B cell (primary cell): ENCODE data around the gene FOXJ1.

ENCODE experiments used
- EZH2 ChIP-seq: IDR thresholded peaks from 2 replicates; pipeline ENCODE4 v1.6.1; 2012; ENCODE audit warnings: borderline replicate concordance, low read depth, mild to moderate bottlenecking, moderate library complexity, low read length; ENCODE audit not compliant: insufficient read depth, poor library complexity, severe bottlenecking
- TF ChIP-seq, protein P1 (sequence below): fragments of 200-600 bp; IDR thresholded peaks from one replicate; pipeline ENCODE4 v1.8.0; 2022; ENCODE audit warnings: antibody characterized with exemption, mild to moderate bottlenecking

- TF ChIP-seq, protein P1, sequence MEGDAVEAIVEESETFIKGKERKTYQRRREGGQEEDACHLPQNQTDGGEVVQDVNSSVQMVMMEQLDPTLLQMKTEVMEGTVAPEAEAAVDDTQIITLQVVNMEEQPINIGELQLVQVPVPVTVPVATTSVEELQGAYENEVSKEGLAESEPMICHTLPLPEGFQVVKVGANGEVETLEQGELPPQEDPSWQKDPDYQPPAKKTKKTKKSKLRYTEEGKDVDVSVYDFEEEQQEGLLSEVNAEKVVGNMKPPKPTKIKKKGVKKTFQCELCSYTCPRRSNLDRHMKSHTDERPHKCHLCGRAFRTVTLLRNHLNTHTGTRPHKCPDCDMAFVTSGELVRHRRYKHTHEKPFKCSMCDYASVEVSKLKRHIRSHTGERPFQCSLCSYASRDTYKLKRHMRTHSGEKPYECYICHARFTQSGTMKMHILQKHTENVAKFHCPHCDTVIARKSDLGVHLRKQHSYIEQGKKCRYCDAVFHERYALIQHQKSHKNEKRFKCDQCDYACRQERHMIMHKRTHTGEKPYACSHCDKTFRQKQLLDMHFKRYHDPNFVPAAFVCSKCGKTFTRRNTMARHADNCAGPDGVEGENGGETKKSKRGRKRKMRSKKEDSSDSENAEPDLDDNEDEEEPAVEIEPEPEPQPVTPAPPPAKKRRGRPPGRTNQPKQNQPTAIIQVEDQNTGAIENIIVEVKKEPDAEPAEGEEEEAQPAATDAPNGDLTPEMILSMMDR: peak; percentile 41
- TF ChIP-seq EZH2: peak; percentile 53
Measured at GRCh38 chr17:76139801-76140660, 1.0 kb downstream of the FOXJ1 start.
